Stimulated activated CD4-positive, alpha-beta T cell treated with anti-CD3 and anti-CD28 coated beads, TNF-alpha, amount 100 ng/mL, for 48 hours (primary cell): ENCODE results near the gene OR8G1.
A peak's percentile ranks its signal among the peaks of the same experiment; 100 is the strongest.
"Not testable (repeated sequence)": the region's sequence is repeated elsewhere in the genome, so short reads cannot be mapped to it uniquely, and the experiment has no call there.

Experiments used
- DNase-seq, 3 donors: peaks; one replicate each; pipeline ENCODE4 v3.0.0-alpha.2; 2020; ENCODE audit warnings: low read depth in 3 of 3

Gene OR8G1

GRCh38 chr11:124240621-124241397, at the start of gene OR8G1:
Gene OR8G1 (plus strand): TSS chr11:124241095. CDS start chr11:124249676, 8,581 bp downstream.
- DNase-seq = no peak

- DNase-seq = no peak
These were observed 47.5 kb upstream of the OR8G1 start for GRCh38 chr11:124193221-124194010.

- no peak for DNase-seq
These were observed 46.4 kb upstream of the OR8G1 start for GRCh38 chr11:124194293-124195188.

- peak in 2 of 3 donors; percentile 26 to 36 for DNase-seq
These were observed 45.6 kb upstream of the OR8G1 start for GRCh38 chr11:124195189-124195734.

GRCh38 chr11:124197999-124198398, 42.9 kb upstream of the OR8G1 start:
- DNase-seq = no peak

GRCh38 chr11:124198897-124199296, 42.0 kb upstream of the OR8G1 start:
- DNase-seq = no peak

GRCh38 chr11:124199702-124200101, 41.2 kb upstream of the OR8G1 start:
- DNase-seq = no peak

GRCh38 chr11:124200671-124201070, 40.2 kb upstream of the OR8G1 start:
- DNase-seq = no peak

GRCh38 chr11:124202951-124203350, 37.9 kb upstream of the OR8G1 start:
- no peak for DNase-seq

- no peak for DNase-seq
These were observed 36.9 kb upstream of the OR8G1 start for GRCh38 chr11:124204008-124204407.

- no peak for DNase-seq
These were observed 33.6 kb upstream of the OR8G1 start for GRCh38 chr11:124207102-124207792.

GRCh38 chr11:124209824-124210357, 31.0 kb upstream of the OR8G1 start:
- no peak for DNase-seq

- no peak for DNase-seq
These were observed 30.5 kb upstream of the OR8G1 start for GRCh38 chr11:124210421-124210820.

GRCh38 chr11:124211321-124211720, 29.6 kb upstream of the OR8G1 start:
- no peak for DNase-seq

GRCh38 chr11:124214027-124214426, 26.9 kb upstream of the OR8G1 start:
- no peak for DNase-seq

- no peak for DNase-seq
These were observed 21.8 kb upstream of the OR8G1 start for GRCh38 chr11:124219126-124219525.

GRCh38 chr11:124222407-124222806, 18.5 kb upstream of the OR8G1 start:
- no peak for DNase-seq

GRCh38 chr11:124224618-124225423, 16.1 kb upstream of the OR8G1 start:
- DNase-seq = not testable (repeated sequence)

GRCh38 chr11:124225471-124225870, 15.4 kb upstream of the OR8G1 start:
- no peak for DNase-seq

GRCh38 chr11:124233376-124233775, 7.5 kb upstream of the OR8G1 start:
- DNase-seq = no peak
